Peyer's patch (tissue), 4 donors: ENCODE data around the gene POU6F2.

Source experiments
- POLR2A ChIP-seq, 2 donors: fragments of 450-650 bp; IDR thresholded peaks; one replicate each; pipeline ENCODE4 v1.5.1; 2017; ENCODE audit warnings: antibody characterized with exemption in 2 of 2, mild to moderate bottlenecking in 2 of 2, moderate library complexity in 2 of 2
- TF ChIP-seq, protein P1 (sequence below), 6 experiments: fragments of 450-650 bp in 4 of 6; fragments of 200-600 bp in 2 of 6; sonication (generic) in 1 of 6; IDR thresholded peaks; one replicate each; pipeline ENCODE4 v1.5.1; 2017 to 2019; ENCODE audit warnings: antibody characterized with exemption in 6 of 6, mild to moderate bottlenecking in 3 of 6, moderate library complexity in 1 of 6

DNA sequence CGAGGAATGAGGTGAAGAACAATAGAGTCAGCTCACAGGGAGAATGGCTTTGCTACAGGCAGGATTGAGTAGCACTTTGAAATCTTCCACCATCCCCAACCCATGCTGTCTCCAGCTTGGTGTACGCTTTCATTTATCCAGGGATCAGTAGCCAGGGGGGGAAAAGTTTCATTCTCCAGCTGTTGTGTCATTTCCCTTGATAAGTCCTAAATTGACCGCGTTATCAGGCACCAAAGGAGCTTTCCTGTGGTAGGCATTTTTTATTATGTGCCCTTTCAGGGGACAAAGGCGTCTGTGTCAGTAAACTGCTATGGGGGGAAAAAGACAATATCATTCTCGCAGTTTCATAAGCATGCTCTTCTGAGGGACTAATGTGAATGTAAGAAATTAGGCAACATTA lies 481.9 kb downstream of the POU6F2 start:
- TF ChIP-seq POLR2A (IDR thresholded peaks at IDR 0.05) = no peak
- TF ChIP-seq, protein P1, sequence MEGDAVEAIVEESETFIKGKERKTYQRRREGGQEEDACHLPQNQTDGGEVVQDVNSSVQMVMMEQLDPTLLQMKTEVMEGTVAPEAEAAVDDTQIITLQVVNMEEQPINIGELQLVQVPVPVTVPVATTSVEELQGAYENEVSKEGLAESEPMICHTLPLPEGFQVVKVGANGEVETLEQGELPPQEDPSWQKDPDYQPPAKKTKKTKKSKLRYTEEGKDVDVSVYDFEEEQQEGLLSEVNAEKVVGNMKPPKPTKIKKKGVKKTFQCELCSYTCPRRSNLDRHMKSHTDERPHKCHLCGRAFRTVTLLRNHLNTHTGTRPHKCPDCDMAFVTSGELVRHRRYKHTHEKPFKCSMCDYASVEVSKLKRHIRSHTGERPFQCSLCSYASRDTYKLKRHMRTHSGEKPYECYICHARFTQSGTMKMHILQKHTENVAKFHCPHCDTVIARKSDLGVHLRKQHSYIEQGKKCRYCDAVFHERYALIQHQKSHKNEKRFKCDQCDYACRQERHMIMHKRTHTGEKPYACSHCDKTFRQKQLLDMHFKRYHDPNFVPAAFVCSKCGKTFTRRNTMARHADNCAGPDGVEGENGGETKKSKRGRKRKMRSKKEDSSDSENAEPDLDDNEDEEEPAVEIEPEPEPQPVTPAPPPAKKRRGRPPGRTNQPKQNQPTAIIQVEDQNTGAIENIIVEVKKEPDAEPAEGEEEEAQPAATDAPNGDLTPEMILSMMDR (IDR thresholded peaks at IDR 0.05) = no peak
